HepG2 (cell line): ENCODE measurements around the gene CLTCL1. TPM values are rescaled to one million over a fixed set of nuclear protein-coding genes. Genes with fewer than 3 reads are reported as not detected.

Source experiments
- HNF4A ChIP-seq: sonication (generic); formaldehyde crosslinking; IDR thresholded peaks from 2 replicates; pipeline ENCODE4 v1.4.0; 2020; ENCODE audit warnings: missing genetic modification reagents
- KDM3A ChIP-seq: IDR thresholded peaks from 2 replicates; pipeline ENCODE4 v1.6.1; 2018; ENCODE audit warnings: low read depth, missing compliant biosample characterization
- NFATC3 ChIP-seq: sonication (generic); formaldehyde crosslinking; IDR thresholded peaks from 2 replicates; pipeline ENCODE4 v1.5.1; 2020; ENCODE audit warnings: mild to moderate bottlenecking, missing genetic modification reagents
- PRMT3 ChIP-seq: sonication (generic); formaldehyde crosslinking; IDR thresholded peaks from 2 replicates; pipeline ENCODE4 v1.8.1; 2022; ENCODE audit warnings: low read depth, mild to moderate bottlenecking, moderate library complexity, missing genetic modification reagents, borderline replicate concordance
- SIN3A ChIP-seq: IDR thresholded peaks from 2 replicates; pipeline ENCODE4 v1.6.1; 2011; ENCODE audit warnings: low read depth, mild to moderate bottlenecking, control low read depth, low read length, borderline replicate concordance
- SRSF9 ChIP-seq: fragments of 200-400 bp; formaldehyde crosslinking; IDR thresholded peaks from 2 replicates; pipeline ENCODE4 v1.6.1; 2018; ENCODE audit warnings: borderline replicate concordance, mild to moderate bottlenecking, low read depth, low read length; ENCODE audit not compliant: insufficient read depth, poor library complexity, severe bottlenecking
- XRCC5 ChIP-seq: fragments of 200-400 bp; formaldehyde crosslinking; optimal IDR thresholded peaks from 2 replicates; pipeline ENCODE3; 2017; ENCODE audit warnings: mild to moderate bottlenecking, low read length
- ZKSCAN8 ChIP-seq: IDR thresholded peaks from 2 replicates; pipeline ENCODE4 v1.6.1; 2016; ENCODE audit warnings: borderline replicate concordance, missing genetic modification reagents, missing compliant biosample characterization
- ZNF431 ChIP-seq: sonication (generic); formaldehyde crosslinking; IDR thresholded peaks from 2 replicates; pipeline ENCODE4 v1.9.0; 2022; ENCODE audit warnings: missing genetic modification reagents, low read depth, mild to moderate bottlenecking, borderline replicate concordance
- ZNF589 ChIP-seq: sonication (generic); formaldehyde crosslinking; conservative IDR thresholded peaks from 2 replicates; pipeline ENCODE4 v1.8.0; 2022; ENCODE audit warnings: mild to moderate bottlenecking, moderate library complexity, missing genetic modification reagents
- ZSCAN12 ChIP-seq: sonication (generic); formaldehyde crosslinking; IDR thresholded peaks from 2 replicates; pipeline ENCODE4 v1.9.0; 2021; ENCODE audit warnings: mild to moderate bottlenecking, missing genetic modification reagents
- polyA plus RNA-seq, 8 experiments: library from polyadenylated mRNA; depleted of rRNA in 3 of 8; stranded (reverse) in 7 of 8; unstranded in 1 of 8; fragments of >200 nt; fragmentation: Illumina TruSeq in 4 of 8; extraction: Trizol in 4 of 8; gene quantifications; 2 replicates each; pipeline versions ENCODE4 v1.2.1 to v1.2.3, GENCODE V29; 2011 to 2016; ENCODE audit warnings: low read depth in 4 of 8, missing spikeins in 1 of 8, mixed read lengths in 1 of 8; ENCODE audit not compliant: insufficient read depth in 1 of 8
- total RNA-seq, 5 experiments: library from RNA; depleted of rRNA; stranded (reverse); fragments of >200 nt; fragmentation: Illumina TruSeq; extraction: Trizol; gene quantifications; 2 replicates each; pipeline ENCODE4 v1.2.3, GENCODE V29; 2016; ENCODE audit warnings: low read depth in 1 of 5
- TF ChIP-seq, protein P1 (sequence below): sonication (generic); formaldehyde crosslinking; IDR thresholded peaks from 2 replicates; pipeline ENCODE4 v1.4.0; 2020; ENCODE audit warnings: missing genetic modification reagents, borderline replicate concordance
- TF ChIP-seq, protein P2 (sequence below): sonication (generic); formaldehyde crosslinking; IDR thresholded peaks from 2 replicates; pipeline ENCODE4 v1.4.0; 2020; ENCODE audit warnings: low read depth, mild to moderate bottlenecking, missing genetic modification reagents
- TF ChIP-seq, protein P3 (sequence below): sonication (generic); formaldehyde crosslinking; IDR thresholded peaks from 2 replicates; pipeline ENCODE4 v1.5.1; 2020; ENCODE audit warnings: missing genetic modification reagents, mild to moderate bottlenecking, borderline replicate concordance
- TF ChIP-seq, protein P4 (sequence below): sonication (generic); formaldehyde crosslinking; IDR thresholded peaks from 2 replicates; pipeline ENCODE4 v1.4.0; 2020; ENCODE audit warnings: missing genetic modification reagents
- TF ChIP-seq, protein P5 (sequence below): sonication (generic); formaldehyde crosslinking; IDR thresholded peaks from 2 replicates; pipeline ENCODE4 v1.8.1; 2022; ENCODE audit warnings: low read depth, mild to moderate bottlenecking, missing genetic modification reagents

CLTCL1 gene
- total and polyA plus RNA-seq, 2 of the 13 experiments (the other 11 are each of a cell fraction or from before 2014, with no cell fraction given): 8.1 to 10.9 TPM

DNA sequence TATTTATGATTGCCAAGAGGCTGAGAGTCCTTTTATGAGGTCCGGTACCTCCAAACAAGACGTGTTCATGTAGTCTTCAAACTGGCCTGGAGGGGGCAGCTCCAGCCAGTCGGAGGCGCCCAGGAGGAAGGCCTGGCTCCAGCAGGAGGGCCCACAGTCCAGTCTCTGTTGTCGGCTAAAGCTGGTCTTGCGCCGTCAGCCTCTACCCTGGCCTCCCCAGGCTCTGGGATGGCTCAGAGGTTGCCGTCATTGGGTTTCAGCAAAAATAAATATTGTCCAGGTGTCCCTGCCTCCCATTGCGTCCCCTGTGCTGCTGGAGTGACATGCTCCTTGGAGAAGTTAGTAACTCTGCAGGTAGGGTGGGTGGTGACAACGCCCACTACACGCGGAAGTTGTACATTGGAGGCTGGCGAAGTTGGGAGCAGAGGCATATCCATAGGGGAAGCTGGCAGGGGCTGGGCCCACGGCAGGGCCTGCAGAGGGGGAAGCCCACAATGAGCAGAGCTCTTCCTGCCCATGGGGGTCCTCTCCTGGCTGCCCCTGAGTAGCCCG, 111.9 kb downstream of the CLTCL1 start (continued):
- peak; percentile 48 for TF ChIP-seq XRCC5
- TF ChIP-seq ZSCAN12: no peak
- TF ChIP-seq HNF4A (CRISPR knock-in tag): peak; percentile 22; the same call in 1 of the 2 replicates
- no peak for TF ChIP-seq PRMT3
- TF ChIP-seq, protein P1, sequence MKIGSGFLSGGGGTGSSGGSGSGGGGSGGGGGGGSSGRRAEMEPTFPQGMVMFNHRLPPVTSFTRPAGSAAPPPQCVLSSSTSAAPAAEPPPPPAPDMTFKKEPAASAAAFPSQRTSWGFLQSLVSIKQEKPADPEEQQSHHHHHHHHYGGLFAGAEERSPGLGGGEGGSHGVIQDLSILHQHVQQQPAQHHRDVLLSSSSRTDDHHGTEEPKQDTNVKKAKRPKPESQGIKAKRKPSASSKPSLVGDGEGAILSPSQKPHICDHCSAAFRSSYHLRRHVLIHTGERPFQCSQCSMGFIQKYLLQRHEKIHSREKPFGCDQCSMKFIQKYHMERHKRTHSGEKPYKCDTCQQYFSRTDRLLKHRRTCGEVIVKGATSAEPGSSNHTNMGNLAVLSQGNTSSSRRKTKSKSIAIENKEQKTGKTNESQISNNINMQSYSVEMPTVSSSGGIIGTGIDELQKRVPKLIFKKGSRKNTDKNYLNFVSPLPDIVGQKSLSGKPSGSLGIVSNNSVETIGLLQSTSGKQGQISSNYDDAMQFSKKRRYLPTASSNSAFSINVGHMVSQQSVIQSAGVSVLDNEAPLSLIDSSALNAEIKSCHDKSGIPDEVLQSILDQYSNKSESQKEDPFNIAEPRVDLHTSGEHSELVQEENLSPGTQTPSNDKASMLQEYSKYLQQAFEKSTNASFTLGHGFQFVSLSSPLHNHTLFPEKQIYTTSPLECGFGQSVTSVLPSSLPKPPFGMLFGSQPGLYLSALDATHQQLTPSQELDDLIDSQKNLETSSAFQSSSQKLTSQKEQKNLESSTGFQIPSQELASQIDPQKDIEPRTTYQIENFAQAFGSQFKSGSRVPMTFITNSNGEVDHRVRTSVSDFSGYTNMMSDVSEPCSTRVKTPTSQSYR (CRISPR knock-in tag): peak; percentile 25; the same call in 1 of the 2 replicates
- TF ChIP-seq, protein P2, sequence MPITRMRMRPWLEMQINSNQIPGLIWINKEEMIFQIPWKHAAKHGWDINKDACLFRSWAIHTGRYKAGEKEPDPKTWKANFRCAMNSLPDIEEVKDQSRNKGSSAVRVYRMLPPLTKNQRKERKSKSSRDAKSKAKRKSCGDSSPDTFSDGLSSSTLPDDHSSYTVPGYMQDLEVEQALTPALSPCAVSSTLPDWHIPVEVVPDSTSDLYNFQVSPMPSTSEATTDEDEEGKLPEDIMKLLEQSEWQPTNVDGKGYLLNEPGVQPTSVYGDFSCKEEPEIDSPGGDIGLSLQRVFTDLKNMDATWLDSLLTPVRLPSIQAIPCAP (CRISPR knock-in tag): no peak
- no peak for TF ChIP-seq ZNF431 (CRISPR knock-in tag)
- TF ChIP-seq, protein P3, sequence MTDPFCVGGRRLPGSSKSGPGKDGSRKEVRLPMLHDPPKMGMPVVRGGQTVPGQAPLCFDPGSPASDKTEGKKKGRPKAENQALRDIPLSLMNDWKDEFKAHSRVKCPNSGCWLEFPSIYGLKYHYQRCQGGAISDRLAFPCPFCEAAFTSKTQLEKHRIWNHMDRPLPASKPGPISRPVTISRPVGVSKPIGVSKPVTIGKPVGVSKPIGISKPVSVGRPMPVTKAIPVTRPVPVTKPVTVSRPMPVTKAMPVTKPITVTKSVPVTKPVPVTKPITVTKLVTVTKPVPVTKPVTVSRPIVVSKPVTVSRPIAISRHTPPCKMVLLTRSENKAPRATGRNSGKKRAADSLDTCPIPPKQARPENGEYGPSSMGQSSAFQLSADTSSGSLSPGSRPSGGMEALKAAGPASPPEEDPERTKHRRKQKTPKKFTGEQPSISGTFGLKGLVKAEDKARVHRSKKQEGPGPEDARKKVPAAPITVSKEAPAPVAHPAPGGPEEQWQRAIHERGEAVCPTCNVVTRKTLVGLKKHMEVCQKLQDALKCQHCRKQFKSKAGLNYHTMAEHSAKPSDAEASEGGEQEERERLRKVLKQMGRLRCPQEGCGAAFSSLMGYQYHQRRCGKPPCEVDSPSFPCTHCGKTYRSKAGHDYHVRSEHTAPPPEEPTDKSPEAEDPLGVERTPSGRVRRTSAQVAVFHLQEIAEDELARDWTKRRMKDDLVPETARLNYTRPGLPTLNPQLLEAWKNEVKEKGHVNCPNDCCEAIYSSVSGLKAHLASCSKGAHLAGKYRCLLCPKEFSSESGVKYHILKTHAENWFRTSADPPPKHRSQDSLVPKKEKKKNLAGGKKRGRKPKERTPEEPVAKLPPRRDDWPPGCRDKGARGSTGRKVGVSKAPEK (CRISPR knock-in tag): no peak
- TF ChIP-seq SRSF9: no peak
- TF ChIP-seq ZKSCAN8 (CRISPR knock-in tag): no peak
- TF ChIP-seq, protein P4, sequence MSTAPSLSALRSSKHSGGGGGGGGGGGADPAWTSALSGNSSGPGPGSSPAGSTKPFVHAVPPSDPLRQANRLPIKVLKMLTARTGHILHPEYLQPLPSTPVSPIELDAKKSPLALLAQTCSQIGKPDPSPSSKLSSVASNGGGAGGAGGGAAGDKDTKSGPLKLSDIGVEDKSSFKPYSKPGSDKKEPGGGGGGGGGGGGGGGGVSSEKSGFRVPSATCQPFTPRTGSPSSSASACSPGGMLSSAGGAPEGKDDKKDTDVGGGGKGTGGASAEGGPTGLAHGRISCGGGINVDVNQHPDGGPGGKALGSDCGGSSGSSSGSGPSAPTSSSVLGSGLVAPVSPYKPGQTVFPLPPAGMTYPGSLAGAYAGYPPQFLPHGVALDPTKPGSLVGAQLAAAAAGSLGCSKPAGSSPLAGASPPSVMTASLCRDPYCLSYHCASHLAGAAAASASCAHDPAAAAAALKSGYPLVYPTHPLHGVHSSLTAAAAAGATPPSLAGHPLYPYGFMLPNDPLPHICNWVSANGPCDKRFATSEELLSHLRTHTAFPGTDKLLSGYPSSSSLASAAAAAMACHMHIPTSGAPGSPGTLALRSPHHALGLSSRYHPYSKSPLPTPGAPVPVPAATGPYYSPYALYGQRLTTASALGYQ: no peak
- TF ChIP-seq ZNF589 (CRISPR knock-in tag): no peak
- TF ChIP-seq KDM3A (CRISPR knock-in tag): no peak
- TF ChIP-seq NFATC3 (CRISPR knock-in tag): no peak
- TF ChIP-seq, protein P5, sequence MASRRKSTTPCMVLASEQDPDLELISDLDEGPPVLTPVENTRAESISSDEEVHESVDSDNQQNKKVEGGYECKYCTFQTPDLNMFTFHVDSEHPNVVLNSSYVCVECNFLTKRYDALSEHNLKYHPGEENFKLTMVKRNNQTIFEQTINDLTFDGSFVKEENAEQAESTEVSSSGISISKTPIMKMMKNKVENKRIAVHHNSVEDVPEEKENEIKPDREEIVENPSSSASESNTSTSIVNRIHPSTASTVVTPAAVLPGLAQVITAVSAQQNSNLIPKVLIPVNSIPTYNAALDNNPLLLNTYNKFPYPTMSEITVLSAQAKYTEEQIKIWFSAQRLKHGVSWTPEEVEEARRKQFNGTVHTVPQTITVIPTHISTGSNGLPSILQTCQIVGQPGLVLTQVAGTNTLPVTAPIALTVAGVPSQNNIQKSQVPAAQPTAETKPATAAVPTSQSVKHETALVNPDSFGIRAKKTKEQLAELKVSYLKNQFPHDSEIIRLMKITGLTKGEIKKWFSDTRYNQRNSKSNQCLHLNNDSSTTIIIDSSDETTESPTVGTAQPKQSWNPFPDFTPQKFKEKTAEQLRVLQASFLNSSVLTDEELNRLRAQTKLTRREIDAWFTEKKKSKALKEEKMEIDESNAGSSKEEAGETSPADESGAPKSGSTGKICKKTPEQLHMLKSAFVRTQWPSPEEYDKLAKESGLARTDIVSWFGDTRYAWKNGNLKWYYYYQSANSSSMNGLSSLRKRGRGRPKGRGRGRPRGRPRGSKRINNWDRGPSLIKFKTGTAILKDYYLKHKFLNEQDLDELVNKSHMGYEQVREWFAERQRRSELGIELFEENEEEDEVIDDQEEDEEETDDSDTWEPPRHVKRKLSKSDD (CRISPR knock-in tag): no peak; the same call in 1 of the 2 replicates
- no peak for TF ChIP-seq SIN3A
